ACC112 (cell line): Measurements from ENCODE around the gene GOLGA3.
A peak's percentile ranks its signal among the peaks of the same experiment; 100 is the strongest.

Source experiments
- H2AFZ ChIP-seq: fragments of 200-600 bp; sonication (generic); one replicate; pipeline ENCODE4 v1.6.0; 2017; ENCODE audit warnings: antibody characterized with exemption, low read length; ENCODE audit not compliant: unreplicated experiment
- H3K27ac ChIP-seq: fragments of 200-600 bp; sonication (generic); 2 replicates; pipeline ENCODE4 v1.5.1; 2014; ENCODE audit warnings: low read depth, mild to moderate bottlenecking, antibody characterized with exemption, low read length, moderate library complexity
- H3K27me3 ChIP-seq: fragments of 200-600 bp; sonication (generic); 2 replicates; pipeline ENCODE4 v1.6.1; 2014; ENCODE audit warnings: mild to moderate bottlenecking, antibody characterized with exemption, low read length, moderate library complexity, mixed read lengths; ENCODE audit not compliant: insufficient read depth
- H3K36me3 ChIP-seq: fragments of 200-600 bp; sonication (generic); 2 replicates; pipeline ENCODE4 v1.6.1; 2016; ENCODE audit warnings: mild to moderate bottlenecking, antibody characterized with exemption, low read length, moderate library complexity, mixed read lengths; ENCODE audit not compliant: insufficient read depth
- H3K4me1 ChIP-seq: fragments of 200-600 bp; sonication (generic); one replicate; pipeline ENCODE4 v1.6.1; 2016; ENCODE audit warnings: low read length, mixed read lengths; ENCODE audit not compliant: insufficient read depth, unreplicated experiment, control insufficient read depth
- H3K4me3 ChIP-seq: fragments of 200-600 bp; sonication (generic); 2 replicates; pipeline ENCODE4 v1.5.1; 2014; ENCODE audit warnings: mild to moderate bottlenecking, low read depth, low read length
- H3K79me2 ChIP-seq: fragments of 200-600 bp; sonication (generic); one replicate; pipeline ENCODE4 v1.6.0; 2016; ENCODE audit warnings: low read length; ENCODE audit not compliant: control insufficient read depth, unreplicated experiment, insufficient read depth

The GOLGA3 gene

GRCh38 chr12:132835076-132836025 lies 6.7 kb upstream of the GOLGA3 start:
- Histone ChIP-seq H3K36me3 (no peaks in the 10 kb centered on the region), H3K27me3 (no peaks in the 10 kb centered on the region), H3K79me2 (no peaks in the 10 kb centered on the region), H3K27ac (no peak overlapping the region), H3K4me1 (no peaks in the 10 kb centered on the region), H3K4me3 (no peak overlapping the region), H2AFZ (no peak overlapping the region)

- H3K4me3 ChIP-seq, result no peak overlapping the region
- H3K27me3 ChIP-seq, result no peaks in the 10 kb centered on the region
- no peaks in the 10 kb centered on the region for H3K79me2 ChIP-seq
- H3K27ac ChIP-seq, result no peak overlapping the region
- H3K36me3 ChIP-seq, result no peaks in the 10 kb centered on the region
- H3K4me1 ChIP-seq, result peaks cover 4% of the 10 kb centered on the region
- H2AFZ ChIP-seq, result no peak overlapping the region
These were observed 5.6 kb upstream of the GOLGA3 start for GRCh38 chr12:132834181-132834711.

- Histone ChIP-seq H2AFZ (no peak overlapping the region), H3K4me3 (no peak overlapping the region), H3K4me1 (peaks cover 4% of the 10 kb centered on the region), H3K27me3 (no peaks in the 10 kb centered on the region), H3K79me2 (peaks cover 1% of the 10 kb centered on the region), H3K36me3 (no peaks in the 10 kb centered on the region), H3K27ac (no peak overlapping the region)
These were observed 4.7 kb upstream of the GOLGA3 start for GRCh38 chr12:132833341-132833740.

GRCh38 chr12:132831771-132832170 lies 3.1 kb upstream of the GOLGA3 start:
- Histone ChIP-seq H3K79me2 (peaks cover 17% of the 10 kb centered on the region), H3K4me1 (peaks cover 13% of the 10 kb centered on the region), H3K4me3 (no peak overlapping the region), H3K27me3 (no peaks in the 10 kb centered on the region), H2AFZ (no peak overlapping the region), H3K36me3 (peaks cover 5% of the 10 kb centered on the region; the same call in 1 of the 2 replicates), H3K27ac (no peak overlapping the region)

GRCh38 chr12:132827763-132828703 lies 636 bp downstream of the GOLGA3 start:
- H3K27ac ChIP-seq, result peak overlapping the region; percentile 87
- H3K36me3 ChIP-seq, result peaks cover 27% of the 10 kb centered on the region; the same call in 1 of the 2 replicates
- peaks cover 53% of the 10 kb centered on the region for H3K79me2 ChIP-seq
- no peaks in the 10 kb centered on the region for H3K27me3 ChIP-seq
- peak overlapping the region; percentile 15 for H2AFZ ChIP-seq
- peak overlapping the region; percentile 90 for H3K4me3 ChIP-seq
- H3K4me1 ChIP-seq, result peaks cover 29% of the 10 kb centered on the region

- no peak overlapping the region for H2AFZ ChIP-seq
- H3K79me2 ChIP-seq, result peaks cover 64% of the 10 kb centered on the region
- H3K4me3 ChIP-seq, result no peak overlapping the region
- peaks cover 28% of the 10 kb centered on the region; the same call in 1 of the 2 replicates for H3K36me3 ChIP-seq
- H3K27me3 ChIP-seq, result no peaks in the 10 kb centered on the region
- peaks cover 29% of the 10 kb centered on the region for H3K4me1 ChIP-seq
- H3K27ac ChIP-seq, result no peak overlapping the region
These were observed 2.8 kb downstream of the GOLGA3 start for GRCh38 chr12:132825861-132826260.

GRCh38 chr12:132825089-132825488 lies 3.6 kb downstream of the GOLGA3 start:
- Histone ChIP-seq H3K79me2 (peaks cover 69% of the 10 kb centered on the region), H3K4me1 (peaks cover 29% of the 10 kb centered on the region), H3K27ac (no peak overlapping the region), H2AFZ (no peak overlapping the region), H3K4me3 (no peak overlapping the region), H3K36me3 (peaks cover 34% of the 10 kb centered on the region; the same call in 1 of the 2 replicates), H3K27me3 (no peaks in the 10 kb centered on the region)

GRCh38 chr12:132824053-132824452 lies 4.6 kb downstream of the GOLGA3 start:
- no peak overlapping the region for H3K27ac ChIP-seq
- peaks cover 25% of the 10 kb centered on the region for H3K4me1 ChIP-seq
- peaks cover 77% of the 10 kb centered on the region for H3K79me2 ChIP-seq

GRCh38 chr12:132818562-132818961 lies 10.1 kb downstream of the GOLGA3 start:
- Histone ChIP-seq H2AFZ (no peak overlapping the region), H3K79me2 (peaks cover 46% of the 10 kb centered on the region), H3K4me3 (no peak overlapping the region), H3K27me3 (no peaks in the 10 kb centered on the region), H3K27ac (no peak overlapping the region), H3K4me1 (no peaks in the 10 kb centered on the region), H3K36me3 (peaks cover 28% of the 10 kb centered on the region; the same call in 1 of the 2 replicates)

More at GRCh38 chr12:132824053-132824452, 4.6 kb downstream of the GOLGA3 start:
- Histone ChIP-seq H2AFZ (no peak overlapping the region), H3K27me3 (no peaks in the 10 kb centered on the region), H3K36me3 (peaks cover 34% of the 10 kb centered on the region; the same call in 1 of the 2 replicates), H3K4me3 (no peak overlapping the region)

GRCh38 chr12:132814232-132814631 lies 14.4 kb downstream of the GOLGA3 start:
- Histone ChIP-seq H3K79me2 (peaks cover 22% of the 10 kb centered on the region), H2AFZ (no peak overlapping the region), H3K36me3 (peaks cover 37% of the 10 kb centered on the region), H3K4me3 (no peak overlapping the region), H3K27me3 (no peaks in the 10 kb centered on the region), H3K27ac (no peak overlapping the region), H3K4me1 (no peaks in the 10 kb centered on the region)
